Femur (tissue), 1 donor: Measurements from ENCODE around the gene RBKS.
"Not testable (repeated sequence)": the region's sequence is repeated elsewhere in the genome, so short reads cannot be mapped to it uniquely, and the experiment has no call there.

Experiments used
- DNase-seq: peaks from one replicate; pipeline ENCODE4 v3.0.0-alpha.2; 2017

The RBKS gene

GRCh38 chr2:27870724-27871123, 19.5 kb downstream of the RBKS start:
- no peak for DNase-seq

- DNase-seq: no peak
Observed at GRCh38 chr2:27869763-27870162, 20.4 kb downstream of the RBKS start.

- DNase-seq: no peak
Observed at GRCh38 chr2:27866237-27866636, 23.9 kb downstream of the RBKS start.

- DNase-seq: not testable (repeated sequence)
Observed at GRCh38 chr2:27863955-27864354, 26.2 kb downstream of the RBKS start.

GRCh38 chr2:27863146-27863545, 27.0 kb downstream of the RBKS start:
- DNase-seq: no peak

GRCh38 chr2:27860111-27860510, 30.1 kb downstream of the RBKS start:
- no peak for DNase-seq

- DNase-seq: no peak
Observed at GRCh38 chr2:27857417-27858172, 32.6 kb downstream of the RBKS start.

GRCh38 chr2:27856956-27857355, 33.2 kb downstream of the RBKS start:
- DNase-seq: no peak

- DNase-seq: no peak
Observed at GRCh38 chr2:27856386-27856785, 33.8 kb downstream of the RBKS start.

GRCh38 chr2:27855476-27855875, 34.7 kb downstream of the RBKS start:
- DNase-seq: no peak

GRCh38 chr2:27854229-27854862, 35.8 kb downstream of the RBKS start:
- no peak for DNase-seq

- no peak for DNase-seq
Observed at GRCh38 chr2:27852691-27853090, 37.5 kb downstream of the RBKS start.

- DNase-seq: peak; percentile 20
Observed at GRCh38 chr2:27849558-27850205, 40.5 kb downstream of the RBKS start.

GRCh38 chr2:27847333-27847732, 42.9 kb downstream of the RBKS start:
- DNase-seq: no peak

- no peak for DNase-seq
Observed at GRCh38 chr2:27844821-27845255, 45.3 kb downstream of the RBKS start.

GRCh38 chr2:27843992-27844391, 46.2 kb downstream of the RBKS start:
- DNase-seq: no peak

- no peak for DNase-seq
Observed at GRCh38 chr2:27842894-27843293, 47.3 kb downstream of the RBKS start.

GRCh38 chr2:27839022-27839618, 51.1 kb downstream of the RBKS start:
- DNase-seq: no peak

- no peak for DNase-seq
Observed at GRCh38 chr2:27838502-27838901, 51.7 kb downstream of the RBKS start.

GRCh38 chr2:27833931-27834330, 56.3 kb downstream of the RBKS start:
- DNase-seq: no peak

GRCh38 chr2:27832396-27832795, 57.8 kb downstream of the RBKS start:
- DNase-seq: no peak

GRCh38 chr2:27831279-27832050, 58.7 kb downstream of the RBKS start:
- DNase-seq: no peak

- no peak for DNase-seq
Observed at GRCh38 chr2:27830656-27831055, 59.5 kb downstream of the RBKS start.
